HG03378 (cell line): ENCODE measurements around the gene FAM240A.

Experiments used
- ATAC-seq: cut with Tn5 transposase; IDR thresholded peaks from one replicate; pipeline ENCODE4 v1.9.1; 2021; ENCODE audit warnings: mild to moderate bottlenecking, moderate library complexity; ENCODE audit not compliant: unreplicated experiment

FAM240A gene

DNA sequence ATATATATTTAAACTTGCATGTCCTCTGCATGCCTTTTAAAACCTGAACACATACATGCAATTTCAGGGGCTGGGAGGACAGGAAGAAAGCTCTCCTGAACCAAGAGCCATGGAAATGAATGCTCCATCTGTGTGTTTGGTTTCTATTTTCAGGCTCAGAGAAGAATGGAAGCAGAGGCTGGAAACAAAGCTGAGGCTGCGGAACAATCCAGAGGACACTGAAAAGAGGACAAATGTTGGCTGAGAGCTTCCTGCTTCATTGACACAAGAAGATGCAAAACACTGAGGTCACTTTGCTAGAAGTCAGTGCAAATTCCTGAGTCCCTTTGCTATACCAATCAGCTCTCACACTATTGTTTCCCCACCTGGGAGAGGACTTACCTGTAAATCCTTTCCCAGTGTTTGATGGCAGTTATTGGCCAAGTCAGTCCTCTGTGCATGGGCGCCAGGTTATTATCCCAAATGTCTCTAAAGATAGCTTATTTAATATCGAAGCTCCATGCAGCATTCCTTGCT lies 12.7 kb downstream of the FAM240A start:
- ATAC-seq, result no peak

DNA sequence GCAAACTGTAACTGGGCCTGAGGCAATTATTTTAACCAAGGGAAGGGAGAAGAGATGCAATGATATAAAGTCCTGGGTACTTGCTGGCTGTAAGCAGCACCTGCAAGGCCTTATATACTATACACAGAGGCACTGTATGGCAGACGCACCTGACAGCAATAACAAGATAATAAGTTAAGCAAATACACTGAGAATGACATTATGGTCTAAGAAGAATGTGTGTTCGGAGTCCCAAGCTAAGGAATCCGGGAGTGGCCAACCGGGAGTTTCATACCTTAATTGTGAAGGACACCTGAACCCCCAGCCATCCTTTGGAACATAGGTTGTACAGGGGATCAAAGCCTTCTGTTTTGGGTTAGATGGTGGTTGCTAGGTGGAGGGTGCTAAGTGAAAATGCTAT lies 13.7 kb downstream of the FAM240A start:
- ATAC-seq, result no peak

DNA sequence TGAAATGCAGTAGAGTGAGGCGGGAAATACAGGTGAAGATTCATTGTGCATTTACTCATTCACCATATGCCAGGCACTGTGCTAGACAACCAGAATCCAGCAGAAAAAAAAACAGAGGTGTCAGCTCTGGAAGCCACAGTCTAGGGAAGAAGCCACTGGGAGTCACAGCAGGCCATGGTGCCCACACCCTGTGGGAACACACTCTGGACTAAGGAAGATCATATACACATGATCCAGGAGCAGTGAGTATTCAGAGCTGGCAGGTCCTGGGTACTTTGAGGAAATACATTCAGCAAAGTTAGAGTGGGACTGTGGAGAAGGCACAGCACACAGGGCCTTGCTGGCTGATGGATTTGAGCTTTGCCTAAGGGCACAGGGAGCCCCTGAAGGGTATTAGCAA lies 14.8 kb downstream of the FAM240A start:
- no peak for ATAC-seq

DNA sequence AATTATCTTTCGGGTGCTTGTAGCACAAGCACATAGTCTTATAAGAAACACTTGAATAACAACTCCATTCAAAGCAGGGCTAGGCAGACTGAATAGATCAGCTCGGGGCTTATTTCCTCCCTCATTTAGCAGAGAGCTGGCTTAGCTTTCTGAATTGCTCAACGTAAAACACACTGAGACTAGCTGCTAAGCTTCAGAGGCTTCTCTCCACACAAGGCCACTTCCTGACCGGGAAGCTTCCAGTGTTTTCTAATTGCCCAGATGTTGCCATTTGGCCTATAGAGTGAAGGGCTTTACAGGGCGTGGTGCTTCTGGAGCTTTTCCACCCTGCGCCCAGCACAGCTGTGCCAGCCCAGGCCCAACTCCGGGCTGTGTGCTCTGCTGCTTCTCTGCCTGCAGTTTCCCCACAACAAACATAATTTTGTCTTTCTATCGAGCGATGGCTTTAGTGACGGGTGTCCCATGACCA lies 16.6 kb downstream of the FAM240A start:
- ATAC-seq, result no peak

DNA sequence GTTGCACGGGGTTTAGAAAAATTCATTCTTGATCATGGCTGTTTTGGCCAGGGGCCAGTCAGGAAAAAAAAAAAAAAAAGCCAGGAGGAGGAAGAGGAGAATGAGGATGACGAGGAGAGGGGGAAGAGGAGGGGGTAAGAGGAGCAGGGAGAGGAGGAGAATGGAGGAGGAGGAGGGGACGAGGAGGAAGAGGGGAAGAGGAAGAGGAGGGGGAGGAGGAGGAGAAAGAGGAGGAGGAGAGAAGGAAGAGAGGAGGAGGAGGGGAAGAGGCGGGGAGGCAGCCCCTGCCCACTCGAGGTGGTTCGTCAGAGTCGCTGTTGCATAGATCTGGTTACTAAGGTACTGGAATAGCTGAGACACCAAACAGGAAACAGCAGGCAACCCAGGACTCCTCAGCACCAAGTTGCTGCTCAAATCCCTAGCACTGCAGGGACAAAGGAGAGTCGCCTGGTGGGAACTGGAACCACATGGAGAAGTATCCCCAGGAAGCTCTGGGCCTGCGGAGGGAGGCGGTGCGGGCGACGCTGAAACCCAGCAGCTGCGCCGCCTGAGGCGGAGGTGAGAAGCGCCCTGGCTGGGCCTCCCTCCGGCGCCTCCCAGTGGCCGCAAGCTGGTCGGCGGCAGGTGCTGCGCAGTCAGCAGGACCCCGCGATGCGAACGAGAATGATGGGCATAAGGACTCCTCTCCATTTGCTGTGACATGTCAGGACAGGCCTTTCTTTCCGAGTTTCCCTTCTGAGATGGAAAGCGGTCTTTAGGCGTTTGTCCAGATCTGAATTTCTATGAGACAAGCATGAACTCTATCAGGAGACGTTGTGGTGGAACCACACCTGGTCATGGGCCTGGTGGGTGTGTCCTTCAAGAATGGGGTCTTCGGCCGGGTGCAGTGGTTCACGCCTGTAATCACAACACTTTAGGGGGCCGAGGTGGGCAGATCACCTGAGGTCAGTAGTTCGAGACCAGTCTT lies 17.5 kb downstream of the FAM240A start:
- ATAC-seq, result no peak

DNA sequence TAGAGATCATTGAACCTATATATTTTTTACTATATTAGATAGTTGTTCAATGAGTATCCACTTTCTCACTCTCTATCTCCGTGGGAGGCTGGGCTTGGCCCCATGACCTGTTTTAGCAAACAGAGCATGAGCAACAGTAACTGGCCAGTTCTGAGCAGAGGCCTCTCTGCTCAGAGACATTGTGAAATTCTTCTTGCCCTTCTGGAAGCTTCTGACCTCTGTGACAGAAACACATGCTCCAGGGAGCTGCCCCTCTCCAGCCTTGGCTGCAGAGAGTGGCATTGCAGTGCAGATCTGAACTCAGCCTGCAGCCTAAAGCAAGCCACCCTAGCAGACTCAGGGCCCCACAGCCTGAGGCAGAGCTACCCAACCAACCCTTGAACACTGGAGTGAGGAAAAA lies 20.5 kb downstream of the FAM240A start:
- no peak for ATAC-seq

DNA sequence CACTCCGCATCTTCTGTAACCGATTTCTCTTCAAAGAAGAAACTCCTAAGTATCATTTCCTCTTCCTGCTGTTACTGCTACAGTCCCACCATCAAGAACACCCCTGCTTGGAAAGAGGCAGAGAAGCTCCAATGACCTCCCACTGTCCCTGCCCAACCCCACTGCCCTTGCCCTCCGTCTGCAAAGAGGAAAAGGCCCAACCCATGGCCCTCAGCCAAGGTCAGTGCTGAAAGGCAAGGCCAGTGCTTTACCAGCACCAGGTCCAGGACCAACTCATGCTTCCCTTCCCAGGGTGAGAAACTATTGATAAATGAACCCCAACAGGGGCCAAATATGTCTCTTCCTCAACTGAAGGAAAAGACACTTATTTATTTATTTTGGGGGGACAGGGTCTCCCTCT lies 22.5 kb downstream of the FAM240A start:
- no peak for ATAC-seq

DNA sequence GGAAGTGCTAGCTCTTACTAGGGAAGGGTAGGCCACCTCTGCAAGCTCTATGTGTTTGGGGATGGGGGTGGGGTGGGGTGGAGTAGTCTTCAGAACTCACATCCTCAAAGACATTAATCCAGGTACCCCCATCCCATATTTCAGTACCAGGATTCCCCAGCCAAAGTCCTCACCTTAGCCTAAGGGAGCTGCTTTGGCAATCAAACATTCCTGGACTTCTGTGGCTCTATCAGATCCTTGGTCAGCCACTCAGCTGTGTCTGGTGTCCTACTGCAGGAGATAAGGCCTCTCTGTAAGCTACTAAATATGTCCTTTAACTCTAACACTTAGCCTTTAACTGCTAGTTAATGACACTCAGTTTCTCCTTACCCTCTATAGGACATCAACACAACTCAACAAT lies 26.9 kb downstream of the FAM240A start:
- ATAC-seq, result no peak

DNA sequence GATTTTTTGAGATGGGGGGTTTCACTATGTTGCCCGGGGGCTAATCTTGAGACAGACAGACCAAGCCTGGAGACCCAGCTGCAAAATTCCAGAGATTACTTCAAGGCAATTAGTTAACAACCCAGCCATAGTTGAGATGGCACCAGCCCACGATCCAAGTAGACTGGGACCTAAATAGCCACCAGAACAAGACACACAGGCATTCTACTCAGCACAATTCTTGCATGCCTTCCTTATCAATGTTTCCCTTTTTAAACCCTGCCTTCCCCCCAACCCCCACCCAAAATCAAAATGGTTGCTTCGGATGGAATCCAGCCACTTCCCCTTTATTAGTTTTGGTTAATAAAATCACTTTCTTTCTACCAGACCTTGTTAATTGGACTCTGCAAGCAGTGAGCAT lies 28.6 kb downstream of the FAM240A start:
- no peak for ATAC-seq

DNA sequence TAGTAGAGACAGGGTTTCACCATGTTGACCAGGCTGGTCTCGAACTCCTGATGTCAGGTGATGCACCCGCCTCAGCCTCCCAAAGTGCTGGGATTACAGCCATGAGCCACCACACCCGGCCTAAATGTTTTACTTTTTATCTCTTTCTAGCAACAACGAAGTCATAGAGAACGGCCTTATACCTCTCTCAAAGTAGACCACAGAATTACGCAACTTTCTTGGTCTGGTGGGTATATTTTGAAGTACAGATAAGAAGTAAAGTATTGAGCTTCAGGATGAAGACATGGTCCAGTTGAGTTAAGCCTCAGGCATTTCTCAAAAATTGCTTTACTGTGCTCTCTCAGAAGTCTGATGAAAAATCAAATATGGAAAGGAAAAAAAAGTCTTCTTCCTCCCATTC lies 30.6 kb downstream of the FAM240A start:
- ATAC-seq, result no peak

DNA sequence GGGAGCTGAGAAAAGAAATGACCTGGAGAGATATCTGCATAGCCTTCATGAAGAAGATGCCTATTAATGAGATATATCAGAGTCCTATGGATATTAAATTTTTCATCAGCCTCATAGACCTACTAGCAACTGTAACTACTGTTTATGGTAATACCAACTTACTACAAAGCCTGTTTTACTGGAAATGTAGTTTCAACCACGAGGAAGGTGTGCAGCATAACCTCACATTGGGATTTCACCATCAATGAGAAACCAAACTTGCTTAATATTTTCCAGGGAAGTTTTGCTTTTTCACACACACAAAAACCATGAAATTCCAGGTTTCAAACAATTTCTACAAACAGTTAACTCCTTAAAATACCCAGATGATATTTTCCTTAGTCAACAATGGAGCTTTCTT lies 31.4 kb downstream of the FAM240A start:
- no peak for ATAC-seq

DNA sequence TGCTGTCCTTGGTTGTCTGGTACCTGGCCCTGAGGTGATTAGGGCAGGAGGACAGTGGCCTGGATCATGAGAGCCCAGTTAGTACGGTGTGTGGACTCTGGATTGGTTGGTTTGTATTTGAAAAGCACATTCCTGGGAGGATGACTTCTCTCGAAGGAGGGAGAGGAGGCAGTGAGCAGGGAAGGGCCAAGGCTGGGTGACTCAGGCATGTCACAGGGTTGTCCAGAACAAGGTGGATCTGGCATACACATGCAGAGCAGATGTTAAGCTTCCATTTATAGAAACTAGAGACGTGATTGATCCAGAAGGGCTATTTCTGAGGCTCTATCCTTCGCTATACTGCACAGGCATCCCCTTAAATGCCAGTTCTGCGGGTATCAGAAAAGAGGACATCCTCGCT lies 34.4 kb downstream of the FAM240A start:
- no peak for ATAC-seq

DNA sequence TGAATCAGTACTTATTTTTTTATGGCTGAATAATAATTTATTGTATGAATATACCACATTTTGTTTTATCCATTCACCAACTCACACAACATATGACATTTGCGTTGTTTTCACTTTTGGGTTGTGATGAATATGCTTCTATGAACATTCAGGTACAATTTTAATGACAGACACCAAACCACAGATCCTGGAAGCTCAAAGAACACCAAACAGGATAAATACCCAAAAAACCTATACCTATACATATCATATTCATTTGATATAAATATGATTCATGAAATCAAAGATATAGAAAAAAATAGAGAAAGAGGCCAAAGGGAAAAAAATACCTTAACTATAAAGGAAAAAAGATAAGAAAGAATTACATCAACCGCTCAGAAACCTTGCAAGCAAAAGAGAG lies 35.8 kb downstream of the FAM240A start:
- no peak for ATAC-seq

DNA sequence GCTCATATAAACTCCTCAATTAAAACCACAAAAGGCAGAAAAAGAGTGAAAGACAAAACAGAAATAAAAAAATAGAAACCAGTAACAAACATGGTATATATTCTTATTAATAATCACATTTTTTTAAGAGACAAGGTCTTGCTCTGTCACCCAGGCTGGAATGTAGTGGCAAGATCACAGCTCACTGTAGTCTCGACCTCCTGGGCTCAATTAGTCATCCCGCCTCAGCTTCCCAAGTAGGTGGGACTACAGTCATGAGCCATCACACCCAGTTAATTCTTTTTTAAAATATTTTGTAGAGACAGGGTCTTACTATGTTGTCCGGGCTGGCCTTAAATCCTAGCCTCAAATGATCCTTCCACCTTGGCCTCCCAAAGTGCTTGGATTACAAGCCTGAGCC lies 37.1 kb downstream of the FAM240A start:
- no peak for ATAC-seq

DNA sequence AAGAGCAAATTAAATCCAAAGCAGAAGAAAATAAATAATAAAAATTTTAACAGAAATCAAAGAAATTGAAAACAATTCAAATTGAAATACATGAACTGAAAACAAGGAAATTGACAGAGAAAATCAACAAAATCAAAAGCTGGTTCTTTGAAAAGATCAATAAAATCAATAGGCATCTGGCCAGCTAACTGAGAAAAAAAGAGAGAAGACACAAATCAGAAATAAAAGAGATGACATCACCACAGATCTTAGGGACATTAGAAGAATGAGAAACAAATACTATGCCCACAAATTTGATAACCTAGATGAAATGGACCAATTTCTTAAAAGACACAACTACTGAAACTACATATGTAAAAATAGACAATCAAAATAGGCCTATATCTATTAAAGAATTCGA lies 38.8 kb downstream of the FAM240A start:
- ATAC-seq, result no peak

DNA sequence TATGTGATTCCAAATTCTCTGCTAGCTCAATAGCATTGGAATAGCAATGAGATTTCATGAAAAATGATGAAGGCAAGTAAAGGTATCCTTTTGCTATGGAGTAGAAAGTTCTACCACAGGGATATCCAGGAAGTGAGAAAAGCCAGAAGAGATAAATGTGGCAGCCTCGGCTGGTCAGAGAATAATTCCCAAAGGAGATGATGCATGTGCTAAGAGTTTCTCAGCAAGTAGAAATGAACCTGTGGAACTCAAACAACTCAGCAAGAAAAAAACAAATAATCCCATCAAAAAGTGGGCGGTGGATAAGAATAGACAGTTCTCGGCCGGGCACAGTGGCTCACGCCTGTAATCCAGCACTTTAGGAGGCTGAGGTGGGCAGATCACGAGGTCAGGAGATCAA lies 42.9 kb downstream of the FAM240A start:
- no peak for ATAC-seq

DNA sequence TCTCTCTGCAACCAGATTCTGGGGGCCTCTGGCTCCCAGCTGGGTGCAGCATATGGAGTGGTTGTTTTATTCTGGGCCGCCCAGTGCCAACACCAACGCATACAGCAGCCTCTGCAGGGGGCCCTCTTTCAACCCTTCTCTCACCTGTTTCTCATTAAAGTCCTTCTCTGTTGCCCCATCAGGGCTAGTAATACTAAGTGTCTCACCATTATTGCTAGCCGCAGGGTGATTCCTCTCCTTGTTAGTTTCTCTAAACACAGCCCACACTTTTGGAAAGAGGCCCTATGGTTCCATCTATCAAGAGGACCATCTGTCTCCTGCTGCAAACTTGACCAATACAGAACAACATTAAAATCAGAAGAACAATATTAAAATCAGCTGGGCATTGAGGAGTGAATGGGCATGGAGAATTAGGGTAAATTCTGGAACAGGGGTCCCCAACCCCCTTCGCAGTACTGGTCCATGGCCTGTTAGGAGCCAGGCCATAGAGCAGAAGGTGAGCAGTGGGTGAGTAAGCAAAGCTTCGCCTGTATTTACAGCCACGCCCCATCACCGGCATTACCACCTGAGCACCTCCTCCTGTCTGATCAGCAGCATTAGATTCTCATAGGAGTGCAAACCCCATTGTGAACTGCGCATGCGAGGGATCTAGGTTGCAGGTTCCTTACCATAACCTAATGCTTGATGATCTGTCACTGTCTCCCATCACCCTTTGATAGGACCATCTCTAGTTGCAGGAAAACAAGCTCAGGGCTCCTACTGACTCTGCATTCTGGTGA lies 44.6 kb downstream of the FAM240A start:
- no peak for ATAC-seq

DNA sequence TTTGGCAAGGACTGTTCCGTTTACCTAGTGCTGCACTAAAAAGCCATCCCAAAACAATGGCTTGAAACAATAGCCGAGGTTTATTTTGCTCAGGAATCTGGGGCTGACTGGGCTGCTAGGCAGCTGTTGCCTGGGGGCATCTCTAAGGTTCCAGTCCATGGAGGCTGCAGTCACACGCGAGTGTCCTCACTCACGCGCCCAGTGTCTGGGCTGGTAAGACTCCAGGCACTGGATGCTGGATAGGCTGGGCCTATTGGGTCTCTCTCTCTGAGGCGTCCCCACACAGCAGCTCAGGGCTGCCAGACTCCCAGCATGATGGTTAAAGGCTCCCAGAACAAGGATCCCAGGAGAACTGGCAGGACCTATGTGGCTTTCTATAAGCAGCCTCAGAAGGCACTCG lies 47.0 kb downstream of the FAM240A start:
- ATAC-seq, result no peak

DNA sequence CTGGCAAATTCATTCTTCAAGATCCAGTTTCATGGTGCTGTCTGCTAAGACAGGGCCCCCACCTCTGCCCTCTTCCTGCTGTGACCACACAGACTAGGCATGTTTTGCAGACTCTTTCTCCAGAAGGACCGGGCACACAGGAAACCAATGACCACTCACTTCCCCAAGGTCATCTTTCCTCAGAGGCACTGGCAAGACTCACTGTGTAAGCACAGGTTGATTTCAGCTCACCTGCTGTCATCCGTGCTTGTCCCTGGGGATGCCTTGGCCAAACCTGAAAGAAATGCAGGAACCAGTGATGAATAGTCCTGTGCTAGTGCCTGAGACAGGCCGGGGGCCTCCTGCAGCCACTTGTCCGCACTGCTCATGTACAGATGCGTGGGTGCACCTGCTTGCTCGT lies 47.7 kb downstream of the FAM240A start:
- ATAC-seq, result no peak

DNA sequence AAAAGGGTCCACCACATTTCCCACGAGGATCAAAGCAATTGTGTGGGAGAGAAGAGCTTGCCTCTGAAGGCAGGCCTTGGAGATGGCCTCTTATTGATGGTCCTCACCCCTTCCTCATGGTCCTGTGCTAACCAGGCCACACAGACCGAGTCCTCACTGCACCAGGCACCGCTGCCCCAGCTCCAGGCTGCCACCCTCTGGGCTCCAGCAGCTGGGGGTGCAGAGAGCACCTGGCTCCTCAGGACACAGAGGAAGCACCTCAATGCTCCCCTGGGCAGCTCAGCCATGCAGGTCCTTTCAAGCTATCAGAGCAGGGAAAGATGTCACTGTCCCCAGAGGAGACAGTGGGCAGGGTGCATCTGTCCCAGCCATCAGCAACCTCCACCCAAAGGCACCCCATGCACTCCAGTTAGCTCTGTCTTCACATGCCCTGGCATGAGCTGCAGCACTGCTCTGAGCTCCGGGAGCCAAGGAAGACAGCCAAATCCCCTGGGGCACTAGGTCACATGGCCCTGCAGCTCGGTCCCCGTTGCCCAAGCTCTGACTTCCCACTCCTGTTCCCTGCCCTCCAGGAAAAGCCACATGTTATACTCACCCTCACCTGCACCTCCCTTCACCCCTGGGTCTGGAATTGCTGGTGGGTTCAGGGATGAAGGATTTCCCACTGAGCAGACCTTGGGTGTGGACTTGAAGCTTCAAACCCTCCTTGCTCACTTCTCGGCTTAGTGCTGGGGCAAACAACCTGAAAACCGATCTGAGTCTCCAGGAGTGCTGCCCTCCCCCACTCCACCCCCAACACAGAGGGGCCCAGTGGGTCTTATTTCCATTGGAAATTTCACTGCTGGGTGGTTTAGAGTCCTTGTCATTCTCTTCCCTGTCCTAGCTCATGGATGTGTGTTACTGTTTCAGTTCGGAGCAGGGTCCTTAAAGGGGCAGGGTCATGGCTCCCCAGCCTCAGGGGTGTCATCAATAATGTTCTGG lies 48.5 kb downstream of the FAM240A start:
- no peak for ATAC-seq
